HG02571 (cell line): ENCODE data around the gene PMEPA1.

Source experiments
- ATAC-seq: cut with Tn5 transposase; IDR thresholded peaks from one replicate; pipeline ENCODE4 v1.9.1; 2021; ENCODE audit warnings: mild to moderate bottlenecking, moderate library complexity; ENCODE audit not compliant: unreplicated experiment

The PMEPA1 gene

DNA sequence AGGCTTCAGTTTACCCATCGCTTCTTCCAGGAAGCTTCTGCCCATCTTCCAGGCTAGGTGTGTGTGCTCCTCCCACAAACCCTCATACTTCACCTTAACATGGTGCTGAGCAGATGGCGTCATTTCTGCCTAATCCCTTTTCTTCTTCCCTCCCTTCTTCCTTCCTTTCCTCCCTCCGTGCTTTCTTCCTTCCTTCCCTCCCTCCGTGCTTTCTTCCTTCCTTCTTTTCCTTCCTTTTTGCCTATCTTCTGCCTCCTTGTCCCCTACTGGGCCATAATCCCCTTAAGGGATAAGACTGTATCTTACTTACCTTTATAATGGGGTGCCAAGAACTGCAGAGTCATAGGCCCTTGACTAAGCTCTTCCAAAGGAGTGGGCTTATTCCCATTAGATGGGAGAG, 27.5 kb upstream of the PMEPA1 start:
- ATAC-seq: no peak

GRCh38 chr20:57736738-57737347, 27.0 kb upstream of the PMEPA1 start:
- ATAC-seq: no peak

- no peak for ATAC-seq
Measured at GRCh38 chr20:57735831-57736737, 26.3 kb upstream of the PMEPA1 start.

DNA sequence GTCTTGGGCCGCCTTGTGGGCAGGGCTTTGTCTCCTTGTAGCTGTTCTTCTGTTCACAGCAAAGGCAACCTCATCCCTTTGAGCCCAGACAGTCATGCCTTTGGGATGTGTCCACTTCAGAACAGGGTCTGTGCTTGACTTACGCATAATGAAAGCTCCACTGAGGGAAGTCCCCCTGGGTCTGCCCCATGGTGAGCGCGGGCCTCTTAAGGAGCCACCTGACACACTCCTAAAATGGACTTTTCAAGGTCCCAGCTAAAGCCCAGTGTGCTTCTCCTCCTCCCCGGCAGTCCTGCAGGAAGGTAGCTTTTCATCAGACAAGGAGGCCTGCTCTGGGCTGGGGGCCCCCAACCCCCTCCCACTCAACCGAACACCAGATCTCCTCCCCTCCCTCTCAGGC, 24.9 kb upstream of the PMEPA1 start:
- ATAC-seq: no peak

- no peak for ATAC-seq
Measured at GRCh38 chr20:57732226-57732625, 22.4 kb upstream of the PMEPA1 start.

GRCh38 chr20:57728762-57729161, 18.9 kb upstream of the PMEPA1 start:
- ATAC-seq: no peak

DNA sequence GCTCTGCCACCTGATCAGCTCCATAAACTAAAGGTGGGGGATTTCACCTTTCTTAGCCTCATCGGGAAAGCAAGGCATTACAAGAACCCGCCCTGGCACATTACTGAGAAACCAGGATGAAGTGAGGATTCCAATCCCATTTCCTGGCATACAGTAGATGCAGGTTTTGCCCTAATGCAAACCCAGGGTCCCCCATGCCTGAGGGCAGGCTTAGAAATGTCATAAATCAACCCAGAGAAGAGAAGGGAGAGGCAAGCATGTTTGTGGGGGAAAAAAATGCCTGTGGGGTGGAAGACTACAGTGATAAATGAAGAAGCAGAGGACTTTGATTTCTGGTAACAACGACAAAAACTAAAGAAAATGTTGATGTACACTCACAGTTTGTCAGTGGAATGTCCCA, 18.0 kb upstream of the PMEPA1 start:
- no peak for ATAC-seq

GRCh38 chr20:57725636-57726035, 15.8 kb upstream of the PMEPA1 start:
- no peak for ATAC-seq

DNA sequence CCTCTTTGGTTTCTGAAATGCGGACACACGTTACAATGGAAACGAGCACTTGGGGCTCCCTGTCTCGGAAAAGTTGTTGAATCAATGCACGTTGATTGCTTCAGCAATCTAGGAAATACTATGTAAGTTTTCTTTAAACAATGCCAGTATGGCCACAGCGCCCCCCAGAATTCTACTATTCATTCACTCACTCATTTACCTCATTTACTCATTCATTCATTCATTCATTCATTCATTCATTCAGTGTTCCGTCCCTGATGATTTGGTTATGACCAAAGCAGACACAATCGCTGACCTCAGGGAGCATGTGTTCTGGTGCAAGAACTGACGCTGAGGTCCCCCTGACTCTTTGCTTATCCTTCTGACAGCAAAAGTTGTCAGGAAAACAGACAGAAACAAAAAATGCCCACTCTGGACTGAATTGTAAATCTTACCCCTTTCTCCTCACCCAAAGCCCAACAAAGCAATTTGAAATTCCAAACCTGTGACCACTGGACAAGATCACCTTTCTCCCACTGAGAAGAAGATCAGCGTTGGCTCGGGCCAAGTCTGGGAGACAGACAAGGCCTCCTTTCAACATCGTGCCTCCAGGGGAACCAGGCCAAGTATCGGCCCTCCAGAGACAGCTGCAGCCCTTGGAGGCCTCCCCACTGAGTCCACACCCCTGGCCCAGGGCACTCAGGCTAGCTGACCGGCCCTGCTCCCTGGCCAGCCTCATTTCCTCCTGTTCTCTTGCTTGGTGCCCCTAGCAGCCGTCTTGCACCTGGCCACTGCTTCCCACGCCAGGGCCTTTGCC, 15.0 kb upstream of the PMEPA1 start:
- no peak for ATAC-seq

GRCh38 chr20:57723816-57724215, 14.0 kb upstream of the PMEPA1 start:
- ATAC-seq: no peak

- no peak for ATAC-seq
Measured at GRCh38 chr20:57719951-57720350, 10.1 kb upstream of the PMEPA1 start.

- ATAC-seq: peak; percentile 92
Measured at GRCh38 chr20:57718490-57719009, 8.7 kb upstream of the PMEPA1 start.

DNA sequence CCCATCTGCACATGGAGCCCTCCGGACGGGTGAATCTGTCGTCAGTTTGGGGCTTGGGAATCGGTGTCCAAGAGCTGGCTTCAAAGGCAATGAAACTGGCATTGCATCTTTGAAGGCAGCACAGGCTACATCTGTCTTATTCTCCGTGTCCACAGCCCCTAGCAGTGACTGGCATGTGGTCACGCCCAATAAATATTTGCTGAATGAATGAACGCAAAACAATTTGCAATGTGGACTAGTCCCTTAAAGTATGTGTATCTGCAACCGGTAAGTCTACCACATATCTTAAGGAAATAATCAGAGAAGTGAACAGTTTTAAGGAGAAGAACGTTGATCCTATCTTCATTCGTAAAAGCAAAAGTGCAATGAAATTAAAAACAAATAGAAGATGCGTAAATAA, 8.0 kb upstream of the PMEPA1 start:
- ATAC-seq: no peak

DNA sequence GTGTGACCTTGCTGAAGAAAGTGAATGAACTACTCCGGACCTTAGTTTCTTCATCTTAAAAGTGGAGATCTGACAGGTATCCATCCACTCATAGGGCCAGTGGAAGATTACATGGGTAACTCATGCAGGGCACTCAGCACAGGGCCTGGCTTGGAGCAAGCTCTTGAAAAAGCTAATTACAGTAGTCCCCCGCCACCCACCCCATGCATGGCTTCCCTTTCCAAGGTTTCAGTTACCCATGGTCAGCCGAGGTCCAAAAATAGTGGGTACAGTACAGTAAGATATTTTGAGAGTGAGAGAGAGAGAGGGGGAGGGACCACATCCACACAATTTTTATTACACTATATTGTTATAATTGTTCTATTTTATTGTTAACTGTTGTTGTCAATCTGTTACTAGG, 7.1 kb upstream of the PMEPA1 start:
- no peak for ATAC-seq

GRCh38 chr20:57716202-57716601, 6.4 kb upstream of the PMEPA1 start:
- no peak for ATAC-seq

DNA sequence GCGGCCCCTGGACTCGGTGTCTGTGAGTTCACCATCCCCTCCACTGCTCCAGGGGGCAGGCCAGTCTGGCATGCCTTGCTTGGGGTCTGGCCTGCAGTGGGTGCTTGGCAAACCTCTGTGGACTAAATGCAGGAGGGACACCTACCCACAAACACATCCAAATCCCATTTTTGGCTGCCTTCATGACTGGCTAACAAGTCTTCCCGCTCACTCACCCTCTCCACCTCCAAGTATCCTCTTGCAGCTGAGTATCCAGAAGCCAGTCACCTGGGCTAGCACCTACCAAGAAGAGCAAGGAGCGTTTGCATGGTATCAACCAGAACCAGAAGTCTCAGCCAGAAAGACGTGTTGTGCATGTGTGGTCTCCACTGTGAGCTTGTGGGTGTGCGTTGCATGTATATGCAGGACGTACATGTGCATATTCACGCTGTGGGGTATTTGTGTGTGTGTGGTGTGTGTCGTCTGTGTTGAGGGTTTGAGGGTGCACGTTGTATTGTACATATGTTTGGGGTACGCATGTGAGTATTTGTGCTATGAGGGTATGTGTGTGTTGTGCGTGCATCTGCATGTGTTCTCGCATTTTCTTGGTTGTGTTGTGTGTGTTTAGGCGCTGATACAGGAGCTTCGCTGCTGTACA, 5.6 kb upstream of the PMEPA1 start:
- ATAC-seq: no peak

- ATAC-seq: no peak
Measured at GRCh38 chr20:57714409-57715267, 4.8 kb upstream of the PMEPA1 start.

DNA sequence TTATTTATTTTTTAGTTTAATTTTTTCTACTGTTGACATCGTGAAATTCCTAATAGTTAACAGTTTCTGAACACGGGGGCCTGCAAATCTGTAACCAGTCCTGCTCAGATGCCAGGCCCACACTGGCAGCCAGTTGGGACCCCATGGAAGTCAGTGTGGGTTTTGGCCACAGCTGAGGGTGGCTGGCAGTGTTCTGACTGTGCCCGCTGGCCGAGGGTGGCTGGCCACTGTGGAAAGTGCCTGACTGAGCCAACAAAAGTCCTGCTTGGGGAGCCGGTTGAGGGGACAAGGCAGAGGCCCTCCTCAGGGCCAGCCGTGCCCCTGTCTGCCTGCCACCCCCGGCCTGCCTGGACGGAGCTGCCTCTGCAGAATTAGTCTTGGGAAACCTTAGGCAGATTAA, 4.1 kb upstream of the PMEPA1 start:
- ATAC-seq: no peak

DNA sequence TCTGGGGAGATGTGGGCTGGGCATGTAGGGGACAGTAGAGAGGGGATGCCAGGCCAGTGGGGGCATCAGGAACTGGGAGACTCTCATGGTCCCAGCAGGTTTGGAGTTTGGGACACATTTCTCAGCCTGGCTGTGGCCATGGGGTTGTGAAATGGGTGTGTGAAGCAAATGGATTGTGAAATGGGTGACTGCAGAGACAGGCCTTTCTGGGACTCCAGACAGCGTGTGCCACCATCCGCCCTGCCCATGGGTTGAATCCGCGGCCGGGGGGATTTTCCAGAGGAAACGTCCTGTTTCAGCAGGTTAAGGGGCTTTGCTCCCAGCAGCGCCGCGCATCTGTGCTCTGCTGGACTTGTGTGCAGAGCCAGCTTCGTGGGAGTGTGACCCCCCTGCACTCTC, 3.7 kb upstream of the PMEPA1 start:
- no peak for ATAC-seq
